Stimulated activated CD8-positive, alpha-beta memory T cell treated with anti-CD3 and anti-CD28 coated beads, Interleukin-12 subunit alpha, Interleukin-12 subunit beta, amount 100 ng/mL, for 1 hour (primary cell): ENCODE results near the gene KCNIP2.

Experiments used
- DNase-seq: peaks from one replicate; pipeline ENCODE4 v3.0.0-alpha.2; 2020; ENCODE audit warnings: low read depth

Gene KCNIP2

DNA sequence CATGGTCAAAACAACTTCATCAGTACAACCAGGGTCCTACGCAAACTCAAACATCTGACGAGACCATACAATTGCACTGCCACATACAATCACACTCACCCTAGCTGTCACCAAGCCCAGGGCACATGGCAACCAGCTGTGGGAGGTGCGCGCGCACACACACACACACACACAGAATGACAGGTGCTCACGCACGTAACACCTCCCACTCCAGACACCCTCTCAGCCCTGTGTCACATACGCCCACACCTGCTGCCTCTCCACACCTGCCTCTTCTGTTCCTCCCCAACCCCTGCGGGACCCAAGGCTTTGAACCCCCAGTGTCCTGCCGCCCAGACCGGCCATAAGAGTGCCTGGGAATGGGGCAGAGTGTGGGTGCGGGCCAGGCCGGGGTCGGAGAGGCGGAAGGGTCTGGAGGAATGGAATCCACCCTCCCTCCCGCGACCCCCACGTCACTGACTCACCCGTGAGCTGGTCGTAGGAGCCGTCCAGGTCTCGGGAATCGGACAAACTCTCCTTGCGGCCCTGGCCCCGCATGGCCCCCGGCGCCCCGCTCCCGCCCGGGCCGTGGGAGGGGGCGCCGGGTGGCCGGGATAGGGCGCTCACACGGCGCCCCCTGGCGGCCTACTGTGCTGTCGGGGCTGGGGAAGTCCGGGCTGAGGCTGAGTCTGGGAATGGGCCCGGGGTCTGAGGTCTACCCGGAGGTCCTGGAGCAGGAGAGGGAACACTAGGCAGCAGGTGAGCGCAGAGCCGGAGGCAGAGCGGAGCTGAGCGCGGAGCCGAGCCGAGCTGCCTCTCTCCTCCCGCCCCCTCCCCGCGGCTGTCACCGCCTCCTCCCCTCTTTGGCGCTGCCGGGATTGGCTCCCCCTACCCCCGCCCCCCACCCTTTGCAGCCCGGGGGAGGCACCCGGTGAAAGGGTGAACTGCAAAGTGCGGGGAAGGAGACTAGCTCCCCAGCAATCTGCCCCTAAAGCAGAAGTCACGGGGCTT is at the start of gene KCNIP2:
TSS of gene KCNIP2 (minus strand) at position 769 of the 990 bp plus-strand sequence. CDS start at position 537, 232 bp downstream.
- DNase-seq, result no peak

DNA sequence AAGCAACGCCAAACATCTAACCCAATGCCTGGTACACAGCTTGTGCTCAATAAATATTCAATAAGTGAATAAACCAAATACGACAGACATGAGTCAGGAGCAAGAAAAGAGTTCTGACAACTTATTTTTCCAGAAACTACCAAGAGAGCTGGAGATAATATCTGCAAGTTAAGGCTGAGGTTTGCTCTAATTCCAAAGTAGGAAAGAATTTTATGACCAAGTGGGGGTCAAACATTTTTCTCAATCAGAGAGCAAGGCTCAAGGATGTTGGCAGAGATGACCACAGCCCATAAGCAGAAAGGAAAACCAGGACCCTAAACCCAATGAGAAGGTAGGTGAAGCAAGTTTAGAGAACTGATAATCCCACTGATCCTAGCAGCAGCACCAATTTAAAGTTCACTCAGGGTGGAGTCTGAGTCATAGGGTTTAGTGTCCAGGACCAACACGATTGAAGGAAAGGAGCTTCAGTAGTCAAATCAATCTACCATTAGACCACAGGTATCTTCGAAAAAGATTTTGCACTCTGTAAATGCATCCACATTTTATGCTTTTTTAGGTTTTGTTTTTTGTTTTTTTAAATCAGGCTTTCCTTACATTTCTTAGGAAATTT is 49.3 kb upstream of the KCNIP2 start:
- no peak for DNase-seq

DNA sequence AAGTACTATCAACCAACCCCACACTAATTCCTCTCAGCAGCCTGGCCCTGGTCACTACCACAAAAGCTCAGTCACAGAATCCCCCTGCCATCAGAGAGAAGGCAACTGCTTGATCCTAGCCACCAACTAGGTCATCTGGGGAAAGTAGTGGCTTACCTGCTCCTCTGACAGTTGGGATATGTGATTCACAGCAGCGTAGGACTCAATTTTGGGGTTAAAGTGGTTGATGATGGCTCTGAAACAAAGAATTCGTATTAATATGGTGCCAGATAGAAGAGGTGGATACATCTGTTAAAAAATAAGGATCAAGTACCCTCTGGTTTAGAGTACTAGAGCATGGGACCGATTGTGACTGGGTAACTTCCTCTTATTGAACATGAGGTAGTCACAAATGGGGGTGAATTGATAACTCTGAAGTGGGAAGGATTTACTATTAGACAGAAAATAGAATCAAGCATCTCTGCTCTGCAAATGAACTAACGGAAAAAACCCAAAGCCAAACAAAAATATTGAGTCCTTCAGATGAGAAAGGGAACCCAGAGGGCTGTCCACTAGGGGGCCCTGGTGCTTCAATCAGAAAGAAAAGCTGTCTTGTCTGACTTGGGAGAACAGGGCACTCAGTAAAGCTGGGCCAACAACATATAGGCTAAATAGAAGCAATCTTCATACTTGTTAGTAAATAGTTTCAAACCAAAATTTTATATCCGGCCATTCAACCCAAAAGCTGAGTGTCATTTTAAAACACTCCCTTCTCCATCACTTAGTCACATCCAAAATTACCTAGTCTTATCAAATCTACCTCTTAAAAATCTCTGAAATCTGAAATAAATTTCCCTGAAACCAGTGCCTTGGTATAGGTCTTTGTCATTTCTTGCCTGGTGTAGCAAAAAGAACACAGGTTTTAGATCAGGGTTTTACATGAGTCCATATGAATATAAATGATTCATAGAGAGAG is 45.9 kb upstream of the KCNIP2 start:
- DNase-seq, result peak; percentile 40

DNA sequence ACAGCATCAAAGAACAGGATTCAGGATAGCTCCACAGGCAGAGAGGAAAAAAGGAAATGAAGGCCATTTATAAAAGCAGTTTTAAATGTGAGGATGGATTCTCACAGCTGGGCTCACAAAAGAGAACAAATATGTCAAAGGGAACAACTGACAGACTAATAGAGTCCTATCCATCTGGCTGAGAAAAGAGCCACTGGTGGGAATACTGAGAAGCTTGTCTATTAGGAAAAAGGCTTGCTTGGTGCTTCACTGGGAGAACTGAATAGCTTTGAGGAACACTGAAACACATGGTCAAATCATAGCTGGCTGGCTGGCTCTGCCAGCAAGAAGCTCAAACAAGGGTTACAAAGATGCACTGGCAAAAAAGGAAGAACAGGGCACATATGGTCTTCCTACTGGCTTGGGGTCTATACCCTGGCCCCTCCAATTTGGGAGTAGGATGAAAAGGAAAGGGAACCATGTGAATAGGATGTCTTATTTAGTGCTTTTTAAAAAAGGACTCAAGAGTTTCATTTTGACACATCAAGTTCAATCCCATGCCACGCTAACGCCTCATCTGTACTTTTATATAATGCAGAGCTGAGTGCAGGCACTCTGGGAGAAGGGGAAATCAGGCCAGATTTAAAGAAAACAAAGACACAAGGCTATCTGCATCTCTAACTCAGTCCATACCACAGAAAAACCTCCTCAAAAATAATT is 44.8 kb upstream of the KCNIP2 start:
- no peak for DNase-seq

DNA sequence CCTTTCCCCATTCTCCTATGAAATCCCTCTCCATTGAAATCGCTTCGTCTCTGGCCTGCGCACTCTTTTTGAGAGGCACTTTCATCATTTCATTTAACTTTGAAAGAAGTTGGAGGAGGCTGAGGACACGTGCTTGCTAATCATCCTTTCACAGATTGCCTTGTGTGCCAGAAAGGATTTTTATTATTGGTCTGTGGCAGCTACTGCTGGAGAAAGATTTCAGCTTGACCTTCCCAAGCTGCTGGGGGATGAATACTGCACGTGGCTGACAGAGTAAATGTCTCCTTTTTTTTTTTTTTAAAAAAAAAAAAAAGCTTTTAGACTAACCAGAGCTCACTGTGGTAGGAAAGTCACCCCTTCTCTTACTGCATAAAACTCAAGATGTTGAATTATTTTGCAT is 44.2 kb upstream of the KCNIP2 start:
- DNase-seq, result no peak

DNA sequence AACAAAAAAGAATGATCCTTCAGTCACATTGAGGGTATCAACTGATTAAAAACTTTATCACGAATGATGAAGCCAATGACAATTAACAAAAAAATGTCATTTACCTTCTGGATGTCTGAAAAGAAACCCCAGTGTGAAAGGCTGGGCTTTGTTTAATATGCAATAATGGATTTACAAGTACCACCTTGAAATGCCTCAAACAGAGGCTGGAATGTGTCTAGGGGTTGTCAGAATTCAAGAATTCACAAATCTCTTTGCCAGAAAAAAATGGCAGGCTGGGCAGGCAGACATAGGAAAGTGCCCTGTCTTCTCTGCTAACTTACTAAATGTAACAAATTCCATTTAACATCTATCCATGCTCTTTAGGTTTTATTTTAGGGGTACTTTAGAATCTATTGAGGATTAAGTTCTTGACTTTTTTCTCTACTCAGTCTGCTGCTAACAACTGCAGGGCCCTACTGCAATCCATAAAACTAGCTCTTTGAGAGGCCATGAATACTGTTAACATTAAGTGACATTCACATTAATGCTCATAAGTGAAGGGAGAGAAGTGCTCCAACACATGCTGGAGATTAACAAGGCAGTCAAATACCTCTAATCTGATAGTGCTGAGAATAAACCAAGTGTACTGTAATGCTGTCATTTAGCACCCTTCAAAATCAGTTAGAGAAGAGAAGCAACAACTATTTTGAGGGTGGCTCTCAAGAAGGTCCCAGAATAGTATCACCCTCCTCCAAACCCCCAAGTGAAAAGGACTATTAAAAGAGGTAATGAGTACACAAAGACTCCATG is 43.1 kb upstream of the KCNIP2 start:
- DNase-seq, result no peak

DNA sequence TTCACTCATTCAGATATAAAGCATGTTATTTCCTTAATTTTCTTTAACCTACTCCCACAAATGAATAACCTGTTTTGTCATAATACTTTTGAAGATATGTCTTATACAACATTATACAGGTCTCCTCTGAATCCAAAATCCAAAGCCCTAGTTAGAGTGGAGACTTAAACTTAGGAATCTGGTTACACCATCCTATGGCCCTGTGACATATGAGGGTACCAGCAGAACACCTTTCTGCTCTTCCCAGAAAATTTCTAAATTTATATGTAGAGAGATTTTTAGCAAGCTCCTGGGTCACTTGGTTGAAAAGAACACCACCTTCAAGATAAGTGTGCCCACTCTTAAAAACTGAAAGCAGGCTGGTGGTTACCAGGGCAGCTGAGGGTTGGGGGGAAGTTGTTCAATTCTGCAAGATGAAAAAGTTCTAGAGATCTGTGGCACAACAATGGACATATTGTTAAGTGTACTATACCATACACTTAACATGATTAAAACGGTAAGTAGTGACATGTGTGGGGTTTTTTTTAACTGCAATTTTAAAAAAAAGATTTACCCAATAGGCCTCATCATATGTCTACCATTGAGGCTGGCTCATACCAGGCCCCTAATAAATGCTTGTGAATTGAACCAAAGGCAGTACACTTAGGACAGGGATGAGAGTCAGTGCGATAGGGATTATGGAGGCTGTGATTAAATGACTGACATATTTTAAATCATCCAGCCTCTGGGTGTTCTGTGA is 37.6 kb upstream of the KCNIP2 start:
- DNase-seq, result no peak

DNA sequence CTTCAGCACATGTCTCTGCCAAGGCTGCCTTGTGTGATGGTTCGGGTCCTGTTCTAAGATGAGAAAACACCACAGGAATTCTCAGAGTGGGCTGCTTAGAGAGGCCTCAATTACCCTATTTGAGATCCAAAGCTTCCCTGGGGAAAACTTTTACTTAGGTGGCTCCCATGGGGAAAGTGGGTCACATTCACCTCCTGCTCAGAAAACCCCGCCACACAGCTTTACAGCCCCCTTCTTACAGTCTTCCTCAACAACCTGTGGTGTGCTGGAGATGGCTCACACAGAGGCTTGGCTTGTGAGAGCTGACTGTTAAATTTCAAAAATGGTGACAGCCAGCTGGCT is 36.6 kb upstream of the KCNIP2 start:
- DNase-seq, result no peak

DNA sequence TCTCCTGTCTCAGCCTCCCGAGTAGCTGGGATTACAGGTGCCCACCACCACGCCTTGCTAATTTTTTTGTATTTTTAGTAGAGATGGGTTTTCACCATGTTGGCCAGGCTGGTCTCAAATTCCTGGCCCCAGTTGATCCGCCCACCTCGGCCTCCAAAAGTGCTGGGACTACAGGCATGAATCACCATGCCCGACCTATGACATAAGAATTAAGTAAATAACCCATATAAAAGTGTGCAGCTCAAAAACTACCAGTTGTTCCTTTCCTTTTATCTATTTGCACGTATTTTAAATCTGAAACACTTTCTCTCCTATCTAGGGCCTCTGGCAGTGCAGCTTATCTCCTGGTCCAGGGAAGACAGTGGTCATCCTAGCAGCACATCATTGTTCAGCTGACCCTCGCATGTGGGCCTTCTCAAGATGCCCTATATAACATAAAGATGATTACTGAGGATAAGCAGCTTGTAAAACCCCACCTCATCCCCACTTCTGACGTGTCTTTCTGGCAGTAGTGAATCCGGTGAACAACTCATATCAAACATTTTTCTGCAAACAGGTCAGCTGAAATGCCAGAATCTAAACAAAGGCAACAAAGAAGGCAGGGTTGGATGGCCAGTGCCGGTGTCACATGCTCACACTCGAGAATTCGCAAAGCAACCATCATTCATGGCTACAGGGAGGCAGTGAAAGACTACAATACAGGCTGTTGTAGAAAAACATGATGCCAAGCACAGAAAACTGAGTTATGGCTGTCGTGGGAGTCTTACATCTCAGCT is 36.0 kb upstream of the KCNIP2 start:
- DNase-seq, result no peak

DNA sequence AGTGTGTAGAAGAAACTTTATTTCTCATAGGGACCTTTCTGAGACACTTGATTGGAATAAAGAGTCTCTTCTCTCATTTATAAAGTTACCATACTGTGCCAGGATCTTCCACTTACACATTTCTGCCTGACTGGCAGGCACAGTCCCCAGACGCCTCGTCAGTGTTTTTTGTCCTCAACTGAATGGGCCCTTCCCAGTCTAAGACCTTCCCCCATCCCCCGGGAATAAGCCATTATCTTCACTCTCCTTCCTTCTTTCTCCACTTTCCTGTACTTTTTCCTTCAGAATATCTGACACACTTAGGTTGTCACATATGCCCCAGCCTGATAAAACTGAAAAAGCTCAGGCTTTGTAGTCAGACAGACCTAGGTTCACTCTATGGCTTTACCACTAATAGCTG is 35.3 kb upstream of the KCNIP2 start:
- DNase-seq, result no peak

DNA sequence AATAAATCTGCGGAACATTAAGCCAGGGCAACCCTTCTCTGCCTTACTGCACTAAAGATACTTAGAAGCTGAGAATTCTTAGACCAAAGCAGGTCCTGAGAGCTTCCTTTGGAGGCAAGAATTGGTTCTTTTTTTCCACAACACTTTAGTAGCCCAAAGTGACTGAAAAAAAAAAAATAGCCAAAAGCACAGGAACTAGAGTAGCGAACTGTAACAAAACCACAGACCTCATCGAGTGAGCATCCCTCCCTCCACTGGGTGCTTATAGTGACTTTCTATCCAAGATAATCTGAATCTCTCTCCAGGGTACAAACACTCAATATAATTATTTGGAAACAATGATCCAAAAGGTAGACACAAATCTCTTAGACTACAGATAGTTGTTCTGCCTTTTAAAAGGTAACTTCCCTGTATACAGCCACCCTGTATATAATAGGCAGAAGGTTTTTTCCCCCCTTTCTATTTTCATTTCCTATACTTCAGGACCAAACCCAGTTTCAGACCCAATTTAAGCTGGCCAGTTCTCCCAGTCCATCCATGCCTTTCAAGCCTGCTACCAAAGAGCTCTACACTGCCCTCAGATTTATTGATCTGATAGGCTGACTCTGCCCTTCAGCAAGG is 31.6 kb upstream of the KCNIP2 start:
- DNase-seq, result no peak

DNA sequence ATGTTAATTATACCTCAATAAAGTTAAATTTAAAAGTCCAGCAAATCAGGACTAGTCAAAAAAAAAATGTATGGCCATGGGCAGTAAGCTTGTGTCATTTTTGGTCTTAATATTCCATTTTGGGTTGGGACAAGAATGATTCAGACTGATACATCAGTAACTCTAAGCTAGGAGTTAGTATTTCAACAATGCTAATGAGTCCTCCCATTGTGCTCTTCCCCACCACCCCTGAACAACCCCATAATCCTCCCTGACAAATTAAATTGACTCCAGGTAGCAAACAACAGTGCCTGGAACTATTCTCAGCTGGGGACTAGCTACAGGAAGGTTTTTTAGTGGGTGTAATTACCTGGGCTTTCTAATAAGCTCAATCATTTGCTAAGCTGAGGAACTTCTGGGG is 30.7 kb upstream of the KCNIP2 start:
- no peak for DNase-seq

DNA sequence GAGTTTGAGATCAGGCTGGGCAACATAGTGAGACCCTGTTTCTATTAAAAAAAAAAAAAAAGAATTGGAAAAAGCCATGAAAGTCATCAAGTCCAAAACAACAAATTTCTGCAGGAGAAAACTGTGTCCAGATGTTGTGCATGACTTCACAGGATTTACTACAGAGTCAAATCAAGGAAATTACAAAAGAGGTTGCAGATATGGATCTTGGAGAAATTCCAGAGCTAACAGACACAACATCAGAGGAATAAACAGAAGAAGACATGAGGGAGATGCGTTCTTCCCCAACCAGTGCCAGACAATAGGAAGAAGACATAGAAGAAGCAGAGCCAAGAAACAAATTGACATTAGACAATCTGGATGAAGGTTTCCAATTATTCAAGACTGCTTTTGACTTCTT is 24.3 kb upstream of the KCNIP2 start:
- DNase-seq, result no peak

DNA sequence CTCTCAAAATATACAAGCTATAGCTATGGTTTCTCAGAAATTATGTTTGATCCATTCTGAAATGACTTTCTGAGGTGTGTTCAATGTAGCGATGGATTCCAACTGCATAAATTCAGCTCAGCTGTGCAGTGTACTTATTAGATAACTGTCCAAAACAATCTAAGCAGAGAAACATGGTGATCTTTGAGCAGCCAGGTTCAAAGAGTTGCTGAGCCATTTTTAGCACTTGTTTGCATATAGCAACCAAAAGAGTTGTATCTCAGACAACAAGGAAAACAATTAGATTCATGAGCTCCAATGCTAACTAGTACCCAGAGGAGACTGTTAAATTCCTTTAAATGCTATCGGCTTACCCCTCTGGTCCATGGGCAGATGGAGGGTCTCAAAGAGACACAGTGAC is 15.9 kb upstream of the KCNIP2 start:
- no peak for DNase-seq

DNA sequence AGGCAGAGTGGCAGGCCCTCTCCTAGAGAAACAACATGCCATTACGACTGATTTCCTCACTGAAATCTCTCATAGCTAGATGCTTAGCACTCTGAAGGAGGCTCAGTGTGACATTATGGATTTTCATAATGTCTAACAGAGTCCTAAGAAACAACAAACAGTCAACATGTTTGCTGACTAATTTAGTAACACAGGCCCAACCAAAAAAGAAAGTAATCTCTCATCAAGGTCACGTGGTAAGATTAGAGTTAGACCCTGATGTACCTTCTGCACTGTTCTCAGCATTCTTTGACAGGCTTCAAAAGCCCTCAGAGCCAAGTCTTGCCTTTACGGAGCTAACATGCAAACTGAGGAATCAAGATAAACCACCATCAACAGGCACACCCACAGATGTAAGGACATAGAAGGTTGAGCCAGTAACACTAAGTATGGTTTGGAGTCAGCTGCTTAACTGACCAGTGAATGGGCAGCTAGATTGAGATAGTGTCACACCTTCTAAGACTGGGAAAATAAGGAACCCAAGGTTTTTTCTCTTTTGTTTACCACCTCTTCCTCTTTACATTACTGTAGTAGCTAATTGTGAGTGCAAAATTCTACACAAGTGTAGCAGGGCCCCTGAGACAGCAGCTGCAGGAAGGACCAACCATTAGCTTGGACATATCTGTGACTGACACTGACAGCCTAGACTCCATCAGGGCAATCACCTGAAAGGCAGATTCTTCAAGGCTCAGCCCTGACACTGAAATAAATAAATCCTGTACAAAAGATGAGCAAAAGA is 15.3 kb upstream of the KCNIP2 start:
- DNase-seq, result no peak

DNA sequence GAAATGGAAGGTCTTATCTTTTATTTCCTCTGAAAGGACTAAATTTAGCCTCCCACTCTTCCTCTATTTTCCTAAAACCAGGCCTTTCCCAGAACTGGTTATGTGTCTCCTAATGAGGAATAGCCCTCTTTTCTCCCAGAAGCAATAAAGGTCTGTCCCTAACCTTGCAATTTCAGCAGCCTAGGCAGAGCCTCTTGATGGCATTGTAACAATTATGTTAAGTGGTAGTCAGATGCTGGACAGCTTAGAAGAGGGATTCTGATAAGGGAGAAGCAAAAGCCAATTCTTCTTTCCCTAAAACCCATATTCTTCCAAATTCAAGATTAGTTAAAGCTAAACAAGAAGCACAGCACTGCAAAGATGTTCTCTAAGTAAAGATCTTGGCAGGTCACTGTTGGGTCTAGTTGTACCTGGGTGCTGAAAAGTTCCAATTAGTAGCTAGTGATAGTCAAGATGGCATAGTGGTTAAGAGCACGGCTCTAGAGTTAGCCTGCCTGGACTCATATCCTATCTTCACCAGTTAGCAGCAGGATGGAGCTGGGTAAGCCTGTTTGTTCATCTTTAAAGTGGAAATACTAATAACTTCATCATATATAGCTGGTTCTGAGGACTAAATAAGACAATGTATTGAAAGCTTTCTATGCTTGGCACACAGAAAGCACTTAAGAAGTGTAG is 14.3 kb upstream of the KCNIP2 start:
- no peak for DNase-seq

DNA sequence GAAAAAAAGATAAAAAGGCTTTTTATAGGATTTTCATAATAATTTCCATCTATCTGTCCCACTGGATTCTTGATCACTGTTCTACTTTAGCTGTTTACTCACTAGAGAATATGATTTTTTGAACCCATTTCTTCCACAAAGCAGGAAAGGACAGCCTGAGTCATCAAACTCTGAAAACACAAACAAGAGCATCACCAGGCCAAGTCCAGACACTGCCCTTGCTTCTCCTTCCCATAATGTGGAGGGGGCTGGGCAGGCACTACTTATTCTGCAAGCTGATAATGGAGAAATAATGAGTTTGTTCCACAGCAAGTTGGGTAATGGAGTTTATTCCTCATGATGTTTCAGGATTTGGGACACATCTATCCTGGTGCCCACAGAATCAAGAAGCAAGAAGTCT is 13.0 kb upstream of the KCNIP2 start:
- DNase-seq, result no peak
